ENCODE data around the gene HYDIN.
A peak's percentile ranks its signal among the peaks of the same experiment; 100 is the strongest.

HYDIN gene

DNA sequence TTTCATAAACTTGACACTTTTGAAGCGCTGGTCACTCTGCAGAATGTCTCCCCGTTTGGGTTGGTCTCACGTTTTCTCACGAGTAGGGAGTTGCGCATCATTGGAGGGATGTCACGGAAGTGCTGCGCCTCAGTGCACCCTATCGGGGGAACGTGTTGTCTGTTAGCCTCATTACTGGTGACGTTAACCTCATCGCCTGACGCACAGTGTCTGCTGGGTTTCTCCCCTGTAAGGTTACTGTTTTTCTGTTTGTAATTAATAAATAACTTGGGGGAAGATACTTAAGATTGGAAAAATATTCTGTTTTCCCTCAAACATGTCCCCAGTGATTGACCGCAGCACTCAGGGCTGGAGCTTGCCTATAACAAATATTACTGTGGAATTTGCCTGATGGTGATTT is 456.3 kb downstream of the HYDIN start:
- H3K4me3 ChIP-seq (replicated peaks in 1 of 2; ENCODE audit: low read depth in 2 of 2, low read length in 2 of 2): no peak overlapping the region
- no peak for DNase-seq (ENCODE audit: low read depth in 2 of 2)
- TF ChIP-seq, protein P1, sequence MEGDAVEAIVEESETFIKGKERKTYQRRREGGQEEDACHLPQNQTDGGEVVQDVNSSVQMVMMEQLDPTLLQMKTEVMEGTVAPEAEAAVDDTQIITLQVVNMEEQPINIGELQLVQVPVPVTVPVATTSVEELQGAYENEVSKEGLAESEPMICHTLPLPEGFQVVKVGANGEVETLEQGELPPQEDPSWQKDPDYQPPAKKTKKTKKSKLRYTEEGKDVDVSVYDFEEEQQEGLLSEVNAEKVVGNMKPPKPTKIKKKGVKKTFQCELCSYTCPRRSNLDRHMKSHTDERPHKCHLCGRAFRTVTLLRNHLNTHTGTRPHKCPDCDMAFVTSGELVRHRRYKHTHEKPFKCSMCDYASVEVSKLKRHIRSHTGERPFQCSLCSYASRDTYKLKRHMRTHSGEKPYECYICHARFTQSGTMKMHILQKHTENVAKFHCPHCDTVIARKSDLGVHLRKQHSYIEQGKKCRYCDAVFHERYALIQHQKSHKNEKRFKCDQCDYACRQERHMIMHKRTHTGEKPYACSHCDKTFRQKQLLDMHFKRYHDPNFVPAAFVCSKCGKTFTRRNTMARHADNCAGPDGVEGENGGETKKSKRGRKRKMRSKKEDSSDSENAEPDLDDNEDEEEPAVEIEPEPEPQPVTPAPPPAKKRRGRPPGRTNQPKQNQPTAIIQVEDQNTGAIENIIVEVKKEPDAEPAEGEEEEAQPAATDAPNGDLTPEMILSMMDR (IDR thresholded peaks at IDR 0.05; ENCODE audit: low read depth, low read length): no peak

DNA sequence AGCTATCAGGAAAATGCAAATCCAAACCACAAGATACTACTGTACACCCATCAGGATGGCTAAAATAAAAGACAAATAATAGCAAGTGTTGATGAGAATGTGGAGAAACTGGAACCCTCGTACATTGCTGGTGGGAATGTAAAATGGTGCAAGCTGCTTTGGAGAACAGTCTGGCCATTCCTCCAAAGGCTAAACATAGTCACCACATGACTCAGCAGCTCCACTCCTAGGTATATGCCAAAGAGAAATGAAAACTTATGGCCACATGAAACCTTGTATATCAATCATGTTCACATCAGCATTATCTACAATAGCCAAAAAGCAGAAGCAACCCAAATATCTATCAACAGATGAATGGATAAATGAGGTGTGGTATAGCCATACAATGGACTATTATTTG is 458.0 kb downstream of the HYDIN start:
- peak; percentile 28 to 69 for DNase-seq (ENCODE audit: low read depth in 2 of 2)
- TF ChIP-seq, protein P1 (IDR thresholded peaks at IDR 0.05; ENCODE audit: low read depth, low read length): no peak
- no peak overlapping the region for H3K4me3 ChIP-seq (replicated peaks in 1 of 2; ENCODE audit: low read depth in 2 of 2, low read length in 2 of 2)

DNA sequence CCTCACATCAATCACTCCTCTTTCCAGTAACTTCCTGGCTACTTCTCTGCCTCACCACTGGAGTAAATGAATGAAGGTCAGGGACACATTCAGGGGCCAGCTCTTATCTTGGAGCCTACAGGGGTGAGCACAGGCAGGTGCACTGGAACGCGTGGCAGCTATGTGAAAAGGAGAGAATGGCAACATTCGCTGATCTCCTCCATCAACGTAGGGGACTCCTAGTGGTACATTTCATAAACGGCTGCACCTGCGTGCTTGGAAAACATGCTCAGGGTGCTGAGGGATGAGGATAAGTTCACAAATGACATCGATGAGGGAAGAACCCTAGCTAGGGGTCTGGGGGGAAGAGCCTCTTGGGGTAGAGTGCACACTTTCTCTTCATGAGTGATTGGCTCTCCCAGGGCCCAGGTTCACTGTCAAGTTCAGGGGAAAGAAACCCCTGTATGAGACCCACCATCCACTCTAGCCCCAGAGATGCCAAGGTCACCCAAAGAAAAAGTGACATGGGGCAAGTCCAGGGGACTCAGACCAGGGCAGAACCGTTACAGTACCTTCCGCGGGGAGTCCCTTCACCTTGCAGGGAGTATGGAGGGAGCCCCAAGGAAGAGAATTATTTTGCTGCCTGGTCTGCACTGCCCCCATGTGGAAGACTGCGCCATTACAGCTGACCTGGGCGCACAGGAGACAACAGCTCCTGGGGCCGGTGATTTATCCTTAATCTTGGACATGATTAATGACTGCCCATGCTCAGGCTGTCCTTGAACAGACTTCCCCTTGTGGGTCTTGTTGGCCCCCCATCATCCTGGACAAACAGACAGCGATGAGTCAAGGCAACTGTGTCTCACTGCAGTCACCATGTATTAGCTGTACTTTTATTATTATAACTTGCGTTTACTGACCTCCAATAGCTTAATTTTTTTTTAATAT is 459.6 kb downstream of the HYDIN start:
- DNase-seq (ENCODE audit: low read depth in 2 of 2): peak; percentile 64 to 69
- no peak overlapping the region for H3K4me3 ChIP-seq (replicated peaks in 1 of 2; ENCODE audit: low read depth in 2 of 2, low read length in 2 of 2)
- TF ChIP-seq, protein P1 (IDR thresholded peaks at IDR 0.05; ENCODE audit: low read depth, low read length): peak; percentile 96

DNA sequence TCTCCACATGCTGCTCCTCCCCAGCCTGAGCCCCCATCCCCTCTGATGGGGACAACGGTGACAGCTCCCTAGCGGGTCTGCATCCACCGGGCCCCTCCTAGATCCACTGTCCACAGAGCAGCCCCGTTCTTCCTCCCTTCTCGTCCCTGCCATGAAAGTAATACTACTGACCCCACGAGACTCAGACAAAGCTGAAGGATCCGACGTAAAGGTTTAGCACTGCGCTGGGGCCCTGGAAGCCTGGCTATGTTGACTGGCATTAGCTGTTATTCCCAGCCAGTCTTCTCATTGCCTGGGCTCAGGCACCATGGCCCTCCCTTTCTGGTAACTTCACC is 460.3 kb downstream of the HYDIN start:
- no peak for DNase-seq (ENCODE audit: low read depth in 2 of 2)
- TF ChIP-seq, protein P1 (IDR thresholded peaks at IDR 0.05; ENCODE audit: low read depth, low read length): no peak
- no peak overlapping the region for H3K4me3 ChIP-seq (replicated peaks in 1 of 2; ENCODE audit: low read depth in 2 of 2, low read length in 2 of 2)

DNA sequence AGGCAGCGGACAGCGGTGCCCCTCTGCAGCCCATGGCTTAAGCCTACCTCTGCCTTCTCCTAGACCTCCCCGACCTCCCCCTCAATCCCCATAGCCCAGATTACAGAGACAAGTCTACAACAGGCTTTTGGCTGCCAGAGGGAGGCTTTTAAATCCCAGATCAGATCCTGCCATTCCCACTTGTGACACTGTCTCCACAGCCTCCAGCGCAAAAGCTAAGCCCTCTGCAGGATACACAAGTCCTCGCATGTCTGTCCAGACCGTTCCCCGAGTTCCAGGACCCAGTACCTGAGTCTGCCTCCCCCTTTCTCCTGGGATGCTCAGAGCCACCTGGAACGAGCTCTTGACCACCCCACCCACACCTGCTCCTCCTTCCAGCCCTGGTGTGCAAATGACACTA is 460.8 kb downstream of the HYDIN start:
- DNase-seq (ENCODE audit: low read depth in 2 of 2): no peak
- no peak overlapping the region for H3K4me3 ChIP-seq (replicated peaks in 1 of 2; ENCODE audit: low read depth in 2 of 2, low read length in 2 of 2)
- TF ChIP-seq, protein P1 (IDR thresholded peaks at IDR 0.05; ENCODE audit: low read depth, low read length): no peak

DNA sequence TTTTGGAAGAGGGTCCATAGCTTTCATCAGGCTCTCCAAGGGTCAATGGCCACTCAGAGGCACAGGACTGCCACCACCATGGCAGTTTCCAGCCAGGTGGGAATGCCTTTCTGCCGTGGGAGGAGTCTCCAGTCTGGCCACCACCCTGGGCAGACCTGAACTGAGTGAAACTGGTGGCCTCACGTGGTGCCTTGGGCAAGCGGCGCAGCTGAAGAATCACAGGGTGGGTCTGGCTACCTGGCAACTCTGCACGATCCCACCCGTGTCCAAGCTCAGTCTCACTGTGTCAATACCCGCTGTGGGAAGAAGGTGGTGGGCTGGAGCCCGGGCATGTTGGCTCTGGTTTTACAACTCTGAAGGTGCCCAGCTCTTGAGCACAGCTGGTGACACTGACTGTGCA is 461.4 kb downstream of the HYDIN start:
- H3K4me3 ChIP-seq (replicated peaks in 1 of 2; ENCODE audit: low read depth in 2 of 2, low read length in 2 of 2): no peak overlapping the region
- TF ChIP-seq, protein P1 (IDR thresholded peaks at IDR 0.05; ENCODE audit: low read depth, low read length): no peak
- no peak for DNase-seq (ENCODE audit: low read depth in 2 of 2)

All from cardiac fibroblast (primary cell).